ENCODE measurements around the gene ANXA2.
A peak's percentile ranks its signal among the peaks of the same experiment; 100 is the strongest.
"Not testable (repeated sequence)": the region's sequence is repeated elsewhere in the genome, so short reads cannot be mapped to it uniquely, and the experiment has no call there.

The ANXA2 gene

DNA sequence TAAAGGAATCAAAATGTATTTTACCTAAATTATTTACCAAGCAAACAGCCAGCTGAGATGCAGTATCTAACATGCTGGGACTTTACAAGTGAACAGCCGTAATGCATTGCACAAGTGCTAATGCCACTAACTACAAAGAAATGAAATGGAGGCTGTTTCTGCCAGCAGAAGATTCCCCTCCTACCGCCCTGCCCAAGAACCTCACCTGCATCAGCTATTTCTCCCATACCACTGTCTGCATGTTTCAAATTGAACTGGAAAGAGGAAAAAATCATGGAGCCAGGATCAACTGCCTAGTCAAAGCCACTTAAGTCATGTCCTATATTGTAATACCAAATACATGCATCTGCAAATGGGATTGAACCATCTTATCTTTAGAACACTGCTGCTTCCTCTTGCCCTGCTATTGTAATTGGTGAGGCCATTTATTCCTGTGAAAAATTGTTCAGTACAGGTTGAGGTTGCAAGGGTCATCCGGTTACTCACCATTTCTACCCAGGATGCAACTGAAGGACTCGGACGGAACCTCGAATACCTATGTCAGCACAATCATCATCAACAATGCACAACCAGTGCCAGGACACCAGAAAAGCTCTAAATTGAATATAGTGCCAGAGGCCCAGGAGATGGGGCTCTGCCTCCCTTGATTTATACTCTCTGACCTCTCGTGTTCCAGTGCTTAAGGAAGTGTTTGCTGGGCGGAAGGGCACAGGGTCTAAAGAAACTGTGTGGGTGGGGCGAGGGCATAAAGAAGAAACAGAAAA is 27.5 kb downstream of the ANXA2 start:
- no peak for DNase-seq (ENCODE audit: low read depth)

DNA sequence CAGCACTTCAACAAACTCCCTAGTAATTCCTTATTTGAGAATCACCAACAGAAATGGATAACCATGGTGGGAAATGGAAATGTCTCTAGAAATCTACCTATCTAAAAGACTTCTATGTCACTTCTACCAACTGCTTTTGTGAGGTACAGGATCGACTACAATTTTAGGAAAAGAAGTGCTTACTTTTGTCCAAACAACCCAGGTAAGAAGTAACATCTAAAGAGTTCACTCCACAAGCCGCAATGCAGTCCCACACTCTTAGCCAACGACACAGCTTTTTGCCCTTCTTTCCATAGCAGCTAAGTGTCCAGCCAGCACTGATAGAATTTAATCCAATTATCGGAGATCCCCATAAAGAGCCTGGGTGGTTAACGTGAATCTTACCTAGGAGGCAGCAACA is 28.1 kb downstream of the ANXA2 start:
- no peak for DNase-seq (ENCODE audit: low read depth)

DNA sequence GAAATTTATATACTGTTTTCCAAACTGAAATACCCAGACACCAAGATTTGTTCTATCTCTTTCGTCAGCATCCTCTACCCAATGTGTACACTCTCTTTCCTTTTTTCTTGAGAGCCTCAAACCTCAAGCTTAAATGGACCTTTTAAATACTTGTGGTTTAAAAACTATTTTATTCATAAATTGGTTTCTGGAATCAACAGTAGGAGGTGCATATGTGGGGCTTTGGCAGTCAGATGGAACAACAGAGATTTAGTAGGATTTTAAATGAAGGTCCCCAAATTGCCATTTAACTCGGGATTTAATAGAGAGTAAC is 33.2 kb downstream of the ANXA2 start:
- no peak for DNase-seq (ENCODE audit: low read depth)

DNA sequence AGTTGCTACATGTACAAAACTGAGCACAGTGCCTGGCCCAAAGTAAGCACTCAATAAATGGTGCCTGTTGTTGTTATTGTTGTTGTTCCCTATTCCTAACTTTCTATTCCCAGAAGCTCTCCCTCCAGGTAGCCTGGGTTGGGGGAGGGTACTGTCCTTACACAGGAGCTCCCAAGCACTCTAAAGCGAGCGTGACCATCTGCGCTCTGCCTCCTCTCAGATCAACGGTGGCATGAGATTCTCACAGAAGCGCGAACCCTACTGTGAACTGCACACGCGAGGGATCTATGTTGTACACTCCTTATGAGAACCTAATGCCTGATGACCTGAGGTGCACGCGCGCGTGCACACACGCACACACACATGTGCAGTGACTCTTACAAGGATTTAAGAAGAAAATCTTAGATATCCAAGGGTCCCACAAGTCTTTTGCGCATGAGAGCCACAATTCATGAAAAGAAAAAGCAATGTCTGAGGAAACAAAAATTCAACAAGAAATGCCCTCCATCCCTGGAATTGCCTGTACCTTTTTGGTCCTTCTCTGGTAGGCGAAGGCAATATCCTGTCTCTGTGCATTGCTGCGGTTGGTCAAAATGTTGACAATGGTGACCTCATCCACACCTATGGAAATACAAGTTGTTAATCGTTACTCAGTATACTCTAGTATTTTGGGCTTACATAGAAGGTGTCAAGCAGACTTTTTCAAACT is 33.7 kb downstream of the ANXA2 start:
- no peak for DNase-seq (ENCODE audit: low read depth)

DNA sequence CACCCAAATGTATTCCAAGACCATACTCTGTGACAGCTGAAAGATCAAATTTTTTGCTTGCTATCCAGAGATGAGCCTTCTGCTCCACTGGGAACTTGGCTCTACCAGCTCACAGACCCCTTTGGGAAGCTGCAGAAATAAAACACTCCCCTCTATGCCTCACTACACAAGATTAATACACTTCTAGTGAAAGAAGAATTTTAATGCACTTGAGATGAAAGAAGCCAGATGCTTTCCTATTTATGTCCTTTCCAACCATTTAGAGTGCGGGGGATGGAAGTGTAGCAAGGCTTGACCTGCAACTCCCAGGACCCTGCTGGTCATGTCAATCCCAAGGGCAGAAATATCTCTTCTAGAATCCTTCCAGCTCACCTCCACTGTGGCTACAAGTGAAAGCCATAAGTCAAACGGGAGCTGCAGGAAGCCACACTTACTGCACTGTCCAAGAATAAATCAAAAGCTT is 34.7 kb downstream of the ANXA2 start:
- DNase-seq (ENCODE audit: low read depth): no peak

DNA sequence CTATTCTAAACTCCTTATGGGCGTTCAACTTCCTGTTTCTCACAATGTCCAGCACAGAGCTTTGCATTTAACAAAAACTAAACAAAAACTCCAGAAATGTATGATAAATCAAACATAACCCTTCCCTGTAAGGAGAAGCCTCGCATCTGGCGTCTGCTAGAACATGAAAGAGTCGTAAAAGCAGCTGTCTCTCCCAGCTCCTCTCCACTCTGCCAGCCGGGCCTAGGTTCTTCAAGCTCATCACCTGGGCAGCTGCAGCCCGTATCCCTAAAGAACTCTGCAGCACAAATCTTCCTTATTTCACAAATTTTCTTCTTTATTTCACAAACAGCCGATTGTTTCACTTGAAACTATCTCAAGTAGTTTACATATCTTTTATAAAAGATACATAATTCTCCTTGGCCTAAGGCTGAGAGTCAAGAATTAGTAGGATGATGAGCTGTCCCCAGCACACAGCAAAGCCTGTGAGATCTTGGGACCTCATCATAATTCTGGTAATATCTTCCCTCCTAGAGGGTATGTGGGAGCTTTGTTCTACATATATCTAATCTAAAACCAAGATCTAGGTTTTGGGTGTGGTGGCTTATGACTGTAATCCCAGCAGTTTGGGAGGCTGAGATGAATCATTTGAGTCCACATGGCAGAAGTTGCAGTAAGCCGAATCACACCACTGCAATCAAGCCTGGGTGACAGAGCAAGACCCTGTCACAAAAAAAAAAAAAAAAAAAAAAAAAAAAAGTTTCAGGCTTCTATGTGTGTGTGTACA is 35.3 kb downstream of the ANXA2 start:
- peak; percentile 86 for DNase-seq (ENCODE audit: low read depth)

DNA sequence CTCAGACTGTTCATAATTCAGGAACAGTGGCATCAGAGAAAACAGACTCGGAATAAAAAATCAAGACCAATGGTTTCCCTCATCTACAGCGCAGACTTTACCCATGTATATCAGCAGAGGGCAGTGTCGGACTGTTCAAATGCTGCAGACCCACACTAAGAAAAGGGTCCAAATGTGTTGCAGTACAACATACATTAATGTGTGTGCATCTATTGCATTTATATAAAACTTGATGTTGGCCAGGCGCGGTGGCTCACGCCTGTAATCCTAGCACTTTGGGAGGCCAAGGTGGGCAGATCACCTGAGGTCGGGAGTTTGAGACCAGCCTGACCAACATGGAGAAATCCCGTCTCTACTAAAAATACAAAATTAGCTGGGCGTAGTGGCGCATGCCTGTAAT is 38.0 kb downstream of the ANXA2 start:
- DNase-seq (ENCODE audit: low read depth): not testable (repeated sequence)

DNA sequence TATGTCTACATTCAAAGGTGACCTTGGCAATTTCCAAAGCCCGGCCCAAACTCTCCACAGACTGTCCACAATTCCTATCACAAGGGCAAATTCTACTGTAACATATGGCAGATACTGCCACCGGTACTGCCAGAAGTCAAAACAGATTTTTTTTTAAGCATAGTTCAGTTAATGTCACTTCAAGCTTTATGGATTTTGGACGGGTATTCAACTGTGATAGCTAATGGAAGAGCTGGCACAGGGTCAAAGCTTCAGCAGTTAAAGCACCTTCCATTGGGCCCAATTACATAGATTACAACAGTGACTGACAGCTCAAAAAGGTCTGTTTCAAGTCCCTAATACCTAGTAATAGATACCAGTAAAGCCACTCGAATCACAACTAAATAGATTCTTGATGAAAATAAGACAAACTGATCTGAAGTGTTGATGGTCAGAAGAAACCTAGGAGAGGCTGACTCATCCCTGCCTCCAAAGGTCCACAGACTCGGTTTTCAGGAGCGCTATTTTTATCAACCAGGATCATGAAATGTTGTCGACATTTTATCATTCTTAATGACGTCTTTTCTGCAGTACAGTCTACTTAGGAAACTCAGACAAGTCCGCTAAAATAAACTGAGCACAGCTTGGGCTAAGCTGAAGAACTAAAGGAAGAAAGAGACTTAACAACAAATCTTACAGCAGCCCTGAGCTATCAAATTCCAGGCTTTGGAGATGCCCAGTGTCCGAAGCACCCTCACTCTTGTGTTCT is 38.7 kb downstream of the ANXA2 start:
- DNase-seq (ENCODE audit: low read depth): peak; percentile 57

DNA sequence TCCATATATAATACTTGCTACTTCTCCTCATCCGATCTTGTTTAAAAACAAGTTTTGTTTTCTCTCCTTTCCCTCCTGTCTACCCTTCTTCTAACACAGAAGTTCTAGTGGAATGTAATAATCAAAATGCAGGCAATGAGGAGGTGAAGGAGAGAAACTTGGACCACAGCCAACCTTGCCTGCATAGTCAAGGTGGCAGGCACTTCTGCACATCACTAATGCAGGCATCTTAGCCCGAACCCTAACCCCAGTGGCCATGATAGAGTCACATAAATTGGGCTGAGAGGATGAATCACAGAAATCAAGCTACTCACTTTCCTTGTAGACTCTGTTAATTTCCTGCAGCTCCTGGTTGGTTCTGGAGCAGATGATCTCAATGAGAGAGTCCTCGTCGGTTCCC is 41.0 kb downstream of the ANXA2 start:
- DNase-seq (ENCODE audit: low read depth): no peak

DNA sequence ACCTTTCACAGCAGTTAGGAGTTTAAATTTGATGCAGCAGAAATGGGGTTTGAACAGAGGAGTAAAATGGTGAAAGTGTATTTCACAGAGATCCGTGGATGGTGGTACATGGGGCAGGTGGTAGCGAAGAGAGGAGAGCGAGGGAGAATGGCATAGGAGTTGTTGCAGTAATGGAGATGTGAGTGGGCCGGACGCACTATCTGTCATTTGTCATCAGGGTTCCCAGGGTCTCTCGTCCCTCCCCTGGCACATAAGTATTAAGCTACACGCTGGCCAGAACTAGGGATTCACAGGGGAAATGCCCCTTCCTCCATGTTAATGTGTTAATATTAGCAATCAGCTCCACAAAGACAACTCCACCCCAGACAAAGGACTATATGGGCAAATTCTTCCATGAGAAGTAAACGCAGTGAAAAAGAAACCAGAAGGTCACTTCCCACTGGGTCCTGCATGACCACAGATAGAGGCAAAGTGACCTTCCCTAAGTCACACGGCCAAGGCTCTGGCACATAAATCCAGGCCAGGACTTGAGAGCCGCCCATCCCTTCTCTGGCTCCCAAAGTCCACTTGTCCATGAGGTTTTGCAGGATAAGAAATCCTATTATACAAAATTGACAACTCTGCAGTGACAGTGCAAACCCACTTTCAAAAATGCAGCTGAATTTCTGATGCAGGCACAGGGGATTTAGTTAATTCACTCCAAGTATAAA is 42.5 kb downstream of the ANXA2 start:
- no peak for DNase-seq (ENCODE audit: low read depth)

DNA sequence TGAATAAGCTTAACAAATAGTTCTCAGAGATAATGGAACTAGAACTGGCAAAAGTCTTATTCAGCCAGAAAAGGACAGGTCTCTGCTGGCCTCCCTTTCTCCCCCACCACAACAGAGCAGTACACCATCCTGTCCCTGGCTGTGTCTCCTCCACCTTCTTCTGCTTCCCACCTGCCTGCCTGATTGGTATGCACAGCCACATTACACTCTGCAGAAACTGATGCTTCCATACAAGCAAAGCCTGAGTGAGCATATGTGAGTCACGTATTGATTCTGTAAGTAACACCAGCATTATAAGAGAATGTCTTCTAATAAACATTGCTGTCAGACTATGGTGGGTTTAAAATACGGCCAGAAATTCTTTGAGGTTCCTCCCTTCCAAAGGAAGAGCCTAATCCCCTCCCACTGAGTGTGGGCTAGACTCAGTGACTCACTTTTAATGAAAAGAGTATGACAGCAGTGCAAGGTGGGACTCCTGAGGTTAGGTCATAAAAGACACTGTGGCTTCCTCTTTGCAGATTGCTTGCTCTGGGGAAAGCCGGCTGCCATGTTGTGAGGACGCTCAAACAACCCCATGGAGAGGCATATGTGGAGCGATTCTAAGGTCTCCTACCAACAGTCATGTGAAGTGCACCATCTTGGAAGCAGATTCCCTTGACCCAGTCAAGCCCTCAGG is 44.4 kb downstream of the ANXA2 start:
- DNase-seq (ENCODE audit: low read depth): no peak

DNA sequence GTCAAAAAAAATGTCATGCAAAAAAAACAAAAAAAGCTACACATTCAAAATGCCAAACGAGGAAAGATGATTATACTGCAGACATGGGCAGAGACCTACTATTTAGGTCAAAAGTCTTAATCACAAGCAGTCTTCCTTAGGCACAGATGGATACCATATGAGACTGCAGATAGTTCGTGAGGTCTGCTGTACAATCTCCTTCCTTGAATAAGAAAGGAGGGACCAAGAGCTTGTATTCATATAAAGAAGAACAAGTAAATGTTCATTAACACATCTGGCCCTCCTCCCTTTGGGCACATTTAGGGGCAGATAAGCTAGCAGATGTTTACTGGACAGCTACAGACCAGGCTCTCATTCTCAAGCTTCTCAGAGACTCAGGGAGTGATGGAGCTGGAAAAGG is 45.3 kb downstream of the ANXA2 start:
- DNase-seq (ENCODE audit: low read depth): no peak

DNA sequence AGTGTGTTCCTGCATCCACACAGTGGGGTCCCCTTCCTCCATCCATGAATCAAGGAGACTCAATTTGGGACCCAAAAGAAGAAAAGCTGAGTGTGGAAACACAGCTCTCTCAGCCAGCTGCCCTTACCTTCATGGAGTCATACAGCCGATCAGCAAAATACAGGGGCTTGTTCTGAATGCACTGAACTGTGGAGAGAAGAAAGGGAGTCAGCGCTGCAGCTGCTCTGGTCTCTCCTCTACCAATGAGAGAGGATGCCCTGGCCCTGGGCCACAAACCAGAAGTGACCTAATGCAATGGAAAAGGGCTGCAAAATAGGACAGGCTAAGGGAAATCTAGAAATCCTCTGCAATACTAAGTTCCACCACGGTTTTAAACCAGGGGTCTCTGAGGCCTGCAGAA is 46.7 kb downstream of the ANXA2 start:
- no peak for DNase-seq (ENCODE audit: low read depth)

DNA sequence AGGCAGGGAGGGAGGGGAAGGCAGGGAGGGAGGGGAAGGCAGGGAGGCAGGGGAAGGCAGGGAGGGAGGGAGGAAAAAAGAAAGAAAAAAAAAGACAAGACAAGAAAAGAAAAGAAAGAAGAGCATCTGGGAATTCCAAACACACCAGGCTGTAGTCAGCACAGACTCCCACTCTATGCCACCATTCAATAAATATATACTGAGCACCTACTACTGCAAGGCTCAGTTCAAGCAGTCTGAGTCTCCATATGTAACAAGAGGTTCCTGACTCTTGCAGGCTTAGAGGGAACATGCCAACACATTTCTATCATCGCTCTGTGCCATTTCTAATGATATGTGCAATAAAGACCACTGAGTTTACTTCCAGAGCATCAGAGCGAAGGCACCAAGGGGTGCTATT is 47.7 kb downstream of the ANXA2 start:
- DNase-seq (ENCODE audit: low read depth): no peak

DNA sequence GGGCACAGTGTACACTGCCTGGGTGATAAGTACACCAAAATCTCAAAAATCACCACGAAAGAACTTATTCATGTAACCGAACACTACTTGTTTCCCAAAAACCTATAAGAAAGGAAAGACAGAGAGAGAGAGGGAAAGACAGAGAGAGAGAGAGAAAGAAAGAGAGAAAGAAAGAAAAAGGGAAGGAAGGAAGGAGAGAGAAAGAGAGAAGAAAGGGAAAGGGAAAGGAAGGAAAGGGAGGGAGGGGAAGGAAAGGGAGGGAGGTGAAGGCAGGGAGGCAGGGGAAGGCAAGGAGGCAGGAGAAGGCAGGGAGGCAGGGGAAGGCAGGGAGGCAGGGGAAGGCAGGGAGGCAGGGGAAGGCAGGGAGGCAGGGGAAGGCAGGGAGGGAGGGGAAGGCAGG is 48.2 kb downstream of the ANXA2 start:
- no peak for DNase-seq (ENCODE audit: low read depth)

DNA sequence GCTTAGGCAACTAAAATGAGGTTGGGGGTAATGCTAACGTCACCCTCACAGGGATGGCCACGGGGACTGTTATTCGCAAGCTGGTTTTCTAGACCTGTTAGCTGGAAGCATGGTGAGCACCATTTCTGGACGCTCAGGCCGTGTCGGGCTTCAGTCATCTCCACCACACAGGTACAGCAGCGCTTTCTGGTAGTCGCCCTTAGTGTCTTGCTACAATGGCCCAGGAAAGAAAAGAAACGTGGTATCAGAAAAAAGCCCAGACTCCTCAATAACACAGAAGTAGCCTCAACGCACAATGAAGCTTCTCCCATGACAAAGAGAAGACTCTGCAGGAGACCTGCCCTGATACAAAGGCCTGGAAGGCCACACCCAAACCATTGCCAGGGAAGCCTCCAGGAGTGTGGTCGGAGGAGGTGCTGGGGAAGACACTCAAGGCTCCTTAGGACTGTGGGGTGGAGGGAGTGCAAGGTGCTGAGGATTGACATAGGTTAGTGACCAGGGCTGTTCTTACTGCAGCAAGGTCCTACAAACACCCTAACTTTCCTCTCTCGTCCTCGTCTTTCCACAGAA is 50.2 kb downstream of the ANXA2 start:
- DNase-seq (ENCODE audit: low read depth): no peak

DNA sequence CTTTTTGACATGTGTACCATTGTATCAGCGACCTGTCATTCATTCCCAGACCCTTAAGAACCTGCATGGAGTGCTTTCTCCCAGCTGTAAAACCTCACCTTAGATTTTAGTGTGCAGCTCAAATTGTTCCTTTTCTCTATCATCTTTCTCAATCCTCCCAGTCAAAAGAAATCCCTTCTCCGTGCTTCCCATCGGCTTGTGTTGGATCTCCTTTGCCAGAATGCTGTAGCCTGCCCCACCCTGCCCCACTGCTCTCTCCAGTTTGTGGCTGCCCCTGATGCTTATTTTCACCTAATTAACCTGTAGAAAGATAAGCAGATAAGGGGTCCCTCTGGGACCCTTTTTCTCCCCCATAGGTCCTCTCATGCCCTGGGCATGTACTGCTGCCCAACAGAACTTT is 51.1 kb downstream of the ANXA2 start:
- DNase-seq (ENCODE audit: low read depth): no peak

DNA sequence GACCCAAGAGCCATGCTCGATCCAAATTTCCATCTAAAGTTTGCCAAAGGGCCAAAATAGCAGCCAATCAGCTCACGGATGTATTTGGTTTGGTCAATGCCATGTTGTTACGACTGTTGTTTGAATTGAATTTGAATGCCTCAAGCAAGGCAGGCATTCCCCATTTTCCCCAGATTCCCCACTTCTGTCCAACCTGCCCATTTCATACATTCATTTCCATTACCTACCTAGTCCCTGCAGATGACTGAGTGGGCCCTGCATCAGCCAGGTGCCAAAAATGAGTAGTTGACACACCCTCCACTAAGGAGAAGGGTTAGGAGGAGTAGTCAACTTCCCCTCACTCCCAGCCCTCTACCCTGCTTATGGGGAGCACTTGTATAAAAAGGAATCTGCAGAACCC is 51.7 kb downstream of the ANXA2 start:
- no peak for DNase-seq (ENCODE audit: low read depth)

DNA sequence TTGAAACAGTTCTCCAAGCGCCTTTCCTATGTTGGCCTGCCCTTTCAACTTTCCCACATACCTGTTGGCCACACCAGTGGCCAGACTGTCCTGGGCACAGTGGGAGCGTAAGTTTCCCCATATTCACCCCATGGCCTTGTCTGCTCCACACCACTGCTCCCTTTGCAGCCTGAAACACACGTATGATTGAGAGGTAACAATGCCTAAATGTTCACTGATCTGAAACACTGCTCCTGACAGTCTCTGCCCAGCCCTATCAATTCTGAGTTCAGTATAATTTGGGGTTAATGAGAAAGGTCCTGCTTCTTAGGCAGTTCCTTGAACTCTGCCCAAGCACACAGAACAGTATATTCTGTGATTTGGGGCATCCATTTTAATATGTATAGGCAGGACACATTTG is 52.2 kb downstream of the ANXA2 start:
- no peak for DNase-seq (ENCODE audit: low read depth)

DNA sequence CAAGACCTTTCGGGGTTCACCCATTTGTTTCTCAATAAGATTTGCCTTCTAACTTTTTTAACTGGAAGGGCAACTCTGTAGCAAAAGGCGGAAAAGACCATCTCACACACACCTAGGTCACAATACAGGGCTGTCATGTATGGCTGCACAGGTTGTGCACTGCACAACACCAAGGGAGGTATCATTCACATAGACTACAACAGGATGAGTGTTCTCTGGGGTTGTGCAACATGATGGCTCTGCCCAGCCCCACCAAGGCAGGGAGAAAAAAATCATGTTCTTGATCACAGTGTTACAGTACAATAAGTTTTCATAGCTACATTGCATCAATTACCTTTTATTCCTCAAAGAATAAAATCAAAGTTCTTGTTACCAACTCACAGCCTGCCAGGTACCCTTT is 52.8 kb downstream of the ANXA2 start:
- no peak for DNase-seq (ENCODE audit: low read depth)

DNA sequence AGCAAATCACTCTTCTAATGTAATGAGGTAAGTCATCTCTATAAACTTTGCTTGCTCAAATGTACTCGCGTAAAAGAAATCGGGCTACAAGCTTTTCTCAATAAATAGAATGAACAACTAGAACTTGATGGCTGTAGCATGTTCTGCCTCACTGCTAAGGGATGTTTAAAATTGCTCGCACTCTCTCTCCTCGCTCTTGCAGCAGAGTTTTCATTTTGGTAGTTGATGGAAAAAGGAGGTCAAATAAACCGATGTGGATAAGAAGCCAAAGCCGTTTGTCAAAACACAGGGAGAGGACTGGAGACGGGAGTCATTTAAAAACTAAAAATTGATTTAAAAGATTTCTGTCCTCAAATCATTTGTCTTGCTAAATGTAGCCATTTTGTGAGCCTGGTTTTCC is 53.3 kb downstream of the ANXA2 start:
- no peak for DNase-seq (ENCODE audit: low read depth)
